Measurements from ENCODE around the gene RNF7.

RNF7 gene

GRCh38 chr3:141710888-141711616 is 27.0 kb upstream of the RNF7 start:
- Histone ChIP-seq H3K27me3 (ENCODE audit: control insufficient read depth, insufficient read depth, low read length) (no peaks in the 10 kb centered on the region), H3K9me3 (replicated peaks; ENCODE audit: low read length) (no peaks in the 10 kb centered on the region), H3K36me3 (ENCODE audit: insufficient read depth, low read length) (no peaks in the 10 kb centered on the region), H3K9ac (ENCODE audit: low read depth, low read length) (no peak overlapping the region), H3K4me1 (ENCODE audit: control insufficient read depth, insufficient read depth, low read length) (peaks cover 26% of the 10 kb centered on the region), H3K4me3 (ENCODE audit: low read length) (peak overlapping the region; percentile 1), H3K4me2 (ENCODE audit: low read length) (peak overlapping the region; percentile 10)

- Histone ChIP-seq H3K4me3 (ENCODE audit: low read length) (no peak overlapping the region), H3K4me1 (ENCODE audit: control insufficient read depth, insufficient read depth, low read length) (peaks cover 13% of the 10 kb centered on the region), H3K9ac (ENCODE audit: low read depth, low read length) (no peak overlapping the region), H3K36me3 (ENCODE audit: insufficient read depth, low read length) (no peaks in the 10 kb centered on the region), H3K27me3 (ENCODE audit: control insufficient read depth, insufficient read depth, low read length) (no peaks in the 10 kb centered on the region), H3K4me2 (ENCODE audit: low read length) (no peak overlapping the region), H3K9me3 (replicated peaks; ENCODE audit: low read length) (no peaks in the 10 kb centered on the region)
Measured at GRCh38 chr3:141714671-141715070, 23.4 kb upstream of the RNF7 start.

GRCh38 chr3:141722081-141722480 is 16.0 kb upstream of the RNF7 start:
- H3K4me1 ChIP-seq (ENCODE audit: control insufficient read depth, insufficient read depth, low read length) = no peaks in the 10 kb centered on the region
- H3K36me3 ChIP-seq (ENCODE audit: insufficient read depth, low read length) = no peaks in the 10 kb centered on the region
- H3K4me2 ChIP-seq (ENCODE audit: low read length) = no peak overlapping the region
- H3K4me3 ChIP-seq (ENCODE audit: low read length) = no peak overlapping the region
- H3K9me3 ChIP-seq (replicated peaks; ENCODE audit: low read length) = no peaks in the 10 kb centered on the region
- no peak overlapping the region for H3K9ac ChIP-seq (ENCODE audit: low read depth, low read length)
- H3K27me3 ChIP-seq (ENCODE audit: control insufficient read depth, insufficient read depth, low read length) = no peaks in the 10 kb centered on the region

- Histone ChIP-seq H3K4me1 (ENCODE audit: control insufficient read depth, insufficient read depth, low read length) (no peaks in the 10 kb centered on the region), H3K4me2 (ENCODE audit: low read length) (no peak overlapping the region)
Measured at GRCh38 chr3:141722648-141723047, 15.4 kb upstream of the RNF7 start.

GRCh38 chr3:141723255-141723654 is 14.8 kb upstream of the RNF7 start:
- no peak overlapping the region for H3K4me2 ChIP-seq (ENCODE audit: low read length)
- H3K27me3 ChIP-seq (ENCODE audit: control insufficient read depth, insufficient read depth, low read length) = no peaks in the 10 kb centered on the region
- H3K9ac ChIP-seq (ENCODE audit: low read depth, low read length) = no peak overlapping the region
- H3K9me3 ChIP-seq (replicated peaks; ENCODE audit: low read length) = no peaks in the 10 kb centered on the region
- H3K36me3 ChIP-seq (ENCODE audit: insufficient read depth, low read length) = no peaks in the 10 kb centered on the region
- no peaks in the 10 kb centered on the region for H3K4me1 ChIP-seq (ENCODE audit: control insufficient read depth, insufficient read depth, low read length)
- no peak overlapping the region for H3K4me3 ChIP-seq (ENCODE audit: low read length)

More at GRCh38 chr3:141722648-141723047, 15.4 kb upstream of the RNF7 start:
- Histone ChIP-seq H3K4me3 (ENCODE audit: low read length) (no peak overlapping the region), H3K9me3 (replicated peaks; ENCODE audit: low read length) (no peaks in the 10 kb centered on the region), H3K9ac (ENCODE audit: low read depth, low read length) (no peak overlapping the region), H3K27me3 (ENCODE audit: control insufficient read depth, insufficient read depth, low read length) (no peaks in the 10 kb centered on the region), H3K36me3 (ENCODE audit: insufficient read depth, low read length) (no peaks in the 10 kb centered on the region)

GRCh38 chr3:141724186-141724585 is 13.9 kb upstream of the RNF7 start:
- no peaks in the 10 kb centered on the region for H3K36me3 ChIP-seq (ENCODE audit: insufficient read depth, low read length)
- no peaks in the 10 kb centered on the region for H3K4me1 ChIP-seq (ENCODE audit: control insufficient read depth, insufficient read depth, low read length)
- no peak overlapping the region for H3K4me3 ChIP-seq (ENCODE audit: low read length)
- H3K4me2 ChIP-seq (ENCODE audit: low read length) = no peak overlapping the region
- no peaks in the 10 kb centered on the region for H3K9me3 ChIP-seq (replicated peaks; ENCODE audit: low read length)
- H3K9ac ChIP-seq (ENCODE audit: low read depth, low read length) = no peak overlapping the region
- no peaks in the 10 kb centered on the region for H3K27me3 ChIP-seq (ENCODE audit: control insufficient read depth, insufficient read depth, low read length)

GRCh38 chr3:141725036-141725435 is 13.1 kb upstream of the RNF7 start:
- Histone ChIP-seq H3K27me3 (ENCODE audit: control insufficient read depth, insufficient read depth, low read length) (no peaks in the 10 kb centered on the region), H3K4me2 (ENCODE audit: low read length) (no peak overlapping the region), H3K4me1 (ENCODE audit: control insufficient read depth, insufficient read depth, low read length) (no peaks in the 10 kb centered on the region), H3K9me3 (replicated peaks; ENCODE audit: low read length) (no peaks in the 10 kb centered on the region), H3K4me3 (ENCODE audit: low read length) (no peak overlapping the region), H3K9ac (ENCODE audit: low read depth, low read length) (no peak overlapping the region), H3K36me3 (ENCODE audit: insufficient read depth, low read length) (no peaks in the 10 kb centered on the region)

- no peaks in the 10 kb centered on the region for H3K4me1 ChIP-seq (ENCODE audit: control insufficient read depth, insufficient read depth, low read length)
- H3K9ac ChIP-seq (ENCODE audit: low read depth, low read length) = no peak overlapping the region
- H3K9me3 ChIP-seq (replicated peaks; ENCODE audit: low read length) = no peaks in the 10 kb centered on the region
- H3K36me3 ChIP-seq (ENCODE audit: insufficient read depth, low read length) = no peaks in the 10 kb centered on the region
- H3K4me2 ChIP-seq (ENCODE audit: low read length) = no peak overlapping the region
- no peaks in the 10 kb centered on the region for H3K27me3 ChIP-seq (ENCODE audit: control insufficient read depth, insufficient read depth, low read length)
- H3K4me3 ChIP-seq (ENCODE audit: low read length) = no peak overlapping the region
Measured at GRCh38 chr3:141726483-141726882, 11.6 kb upstream of the RNF7 start.

- Histone ChIP-seq H3K4me3 (ENCODE audit: low read length) (no peak overlapping the region), H3K4me1 (ENCODE audit: control insufficient read depth, insufficient read depth, low read length) (no peaks in the 10 kb centered on the region), H3K36me3 (ENCODE audit: insufficient read depth, low read length) (no peaks in the 10 kb centered on the region), H3K4me2 (ENCODE audit: low read length) (no peak overlapping the region), H3K9ac (ENCODE audit: low read depth, low read length) (no peak overlapping the region), H3K27me3 (ENCODE audit: control insufficient read depth, insufficient read depth, low read length) (no peaks in the 10 kb centered on the region), H3K9me3 (replicated peaks; ENCODE audit: low read length) (no peaks in the 10 kb centered on the region)
Measured at GRCh38 chr3:141728355-141728892, 9.7 kb upstream of the RNF7 start.

- H3K9me3 ChIP-seq (replicated peaks; ENCODE audit: low read length) = no peaks in the 10 kb centered on the region
- H3K9ac ChIP-seq (ENCODE audit: low read depth, low read length) = no peak overlapping the region
- H3K4me3 ChIP-seq (ENCODE audit: low read length) = no peak overlapping the region
- H3K4me2 ChIP-seq (ENCODE audit: low read length) = no peak overlapping the region
- H3K36me3 ChIP-seq (ENCODE audit: insufficient read depth, low read length) = no peaks in the 10 kb centered on the region
- H3K4me1 ChIP-seq (ENCODE audit: control insufficient read depth, insufficient read depth, low read length) = no peaks in the 10 kb centered on the region
- H3K27me3 ChIP-seq (ENCODE audit: control insufficient read depth, insufficient read depth, low read length) = no peaks in the 10 kb centered on the region
Measured at GRCh38 chr3:141729240-141729639, 8.9 kb upstream of the RNF7 start.

- Histone ChIP-seq H3K4me1 (ENCODE audit: control insufficient read depth, insufficient read depth, low read length) (peaks cover 6% of the 10 kb centered on the region), H3K27me3 (ENCODE audit: control insufficient read depth, insufficient read depth, low read length) (no peaks in the 10 kb centered on the region), H3K4me3 (ENCODE audit: low read length) (no peak overlapping the region), H3K9ac (ENCODE audit: low read depth, low read length) (no peak overlapping the region), H3K36me3 (ENCODE audit: insufficient read depth, low read length) (no peaks in the 10 kb centered on the region), H3K4me2 (ENCODE audit: low read length) (no peak overlapping the region), H3K9me3 (replicated peaks; ENCODE audit: low read length) (no peaks in the 10 kb centered on the region)
Measured at GRCh38 chr3:141735176-141735575, 2.9 kb upstream of the RNF7 start.
